Left forelimb (tissue), 1 donor: ENCODE results near the gene NIPA2.
"Not testable (repeated sequence)": the region's sequence is repeated elsewhere in the genome, so short reads cannot be mapped to it uniquely, and the experiment has no call there.

ENCODE experiments used
- DNase-seq: peaks from one replicate; pipeline ENCODE4 v3.0.0-alpha.2; 2018; ENCODE audit warnings: low spot score

NIPA2 gene

GRCh38 chr15:22838292-22839042 lies at the start of gene NIPA2:
NIPA2 (plus strand) TSS chr15:22838666; CDS start chr15:22851732, 13,066 bp downstream.
- DNase-seq = peak; percentile 100

GRCh38 chr15:22794063-22794462 lies 44.4 kb upstream of the NIPA2 start:
- DNase-seq = no peak

GRCh38 chr15:22794621-22795167 lies 43.8 kb upstream of the NIPA2 start:
- DNase-seq = no peak

- no peak for DNase-seq
Observed at GRCh38 chr15:22795206-22796063, 43.0 kb upstream of the NIPA2 start.

GRCh38 chr15:22796079-22796478 lies 42.4 kb upstream of the NIPA2 start:
- no peak for DNase-seq

- no peak for DNase-seq
Observed at GRCh38 chr15:22799902-22800301, 38.6 kb upstream of the NIPA2 start.

GRCh38 chr15:22803006-22803405 lies 35.5 kb upstream of the NIPA2 start:
- not testable (repeated sequence) for DNase-seq

GRCh38 chr15:22806156-22806555 lies 32.3 kb upstream of the NIPA2 start:
- DNase-seq = no peak

- no peak for DNase-seq
Observed at GRCh38 chr15:22806664-22807063, 31.8 kb upstream of the NIPA2 start.

GRCh38 chr15:22807831-22808230 lies 30.6 kb upstream of the NIPA2 start:
- DNase-seq = not testable (repeated sequence)

- DNase-seq = no peak
Observed at GRCh38 chr15:22808240-22808639, 30.2 kb upstream of the NIPA2 start.

- DNase-seq = no peak
Observed at GRCh38 chr15:22808761-22809280, 29.6 kb upstream of the NIPA2 start.

GRCh38 chr15:22810033-22810852 lies 28.2 kb upstream of the NIPA2 start:
- no peak for DNase-seq

- no peak for DNase-seq
Observed at GRCh38 chr15:22810853-22811338, 27.6 kb upstream of the NIPA2 start.

- no peak for DNase-seq
Observed at GRCh38 chr15:22811640-22812039, 26.8 kb upstream of the NIPA2 start.

GRCh38 chr15:22813844-22814243 lies 24.6 kb upstream of the NIPA2 start:
- no peak for DNase-seq

GRCh38 chr15:22815766-22816165 lies 22.7 kb upstream of the NIPA2 start:
- no peak for DNase-seq

- DNase-seq = no peak
Observed at GRCh38 chr15:22819651-22820050, 18.8 kb upstream of the NIPA2 start.

- no peak for DNase-seq
Observed at GRCh38 chr15:22823495-22824128, 14.9 kb upstream of the NIPA2 start.

GRCh38 chr15:22827125-22827524 lies 11.3 kb upstream of the NIPA2 start:
- no peak for DNase-seq

GRCh38 chr15:22831473-22831872 lies 7.0 kb upstream of the NIPA2 start:
- no peak for DNase-seq
